NK-92 (cell line): ENCODE results near the gene PDSS2.

Experiments used
- DNase-seq: peaks from one replicate; lab custom pipeline; 2025; ENCODE audit not compliant: unreplicated experiment; lab: John Stamatoyannopoulos, UW

PDSS2 gene

GRCh38 chr6:107419733-107420132 lies 39.6 kb downstream of the PDSS2 start:
- no peak for DNase-seq

GRCh38 chr6:107418118-107418517 lies 41.2 kb downstream of the PDSS2 start:
- DNase-seq = no peak

- DNase-seq = no peak
Observed at GRCh38 chr6:107416145-107416544, 43.2 kb downstream of the PDSS2 start.

GRCh38 chr6:107413966-107414645 lies 45.3 kb downstream of the PDSS2 start:
- DNase-seq = no peak

GRCh38 chr6:107411161-107411560 lies 48.2 kb downstream of the PDSS2 start:
- DNase-seq = no peak

- DNase-seq = no peak
Observed at GRCh38 chr6:107409942-107410341, 49.4 kb downstream of the PDSS2 start.

GRCh38 chr6:107408714-107409113 lies 50.6 kb downstream of the PDSS2 start:
- DNase-seq = no peak

GRCh38 chr6:107405002-107405401 lies 54.4 kb downstream of the PDSS2 start:
- DNase-seq = no peak

- DNase-seq = no peak
Observed at GRCh38 chr6:107402533-107402932, 56.8 kb downstream of the PDSS2 start.

- no peak for DNase-seq
Observed at GRCh38 chr6:107401573-107401972, 57.8 kb downstream of the PDSS2 start.

- DNase-seq = no peak
Observed at GRCh38 chr6:107400616-107401147, 58.7 kb downstream of the PDSS2 start.

- DNase-seq = no peak
Observed at GRCh38 chr6:107399935-107400334, 59.4 kb downstream of the PDSS2 start.

GRCh38 chr6:107398001-107398400 lies 61.4 kb downstream of the PDSS2 start:
- no peak for DNase-seq

GRCh38 chr6:107396211-107396610 lies 63.2 kb downstream of the PDSS2 start:
- DNase-seq = no peak

GRCh38 chr6:107392069-107392468 lies 67.3 kb downstream of the PDSS2 start:
- DNase-seq = no peak

- DNase-seq = no peak
Observed at GRCh38 chr6:107390685-107391435, 68.5 kb downstream of the PDSS2 start.

- no peak for DNase-seq
Observed at GRCh38 chr6:107390056-107390455, 69.3 kb downstream of the PDSS2 start.

GRCh38 chr6:107386904-107387303 lies 72.5 kb downstream of the PDSS2 start:
- no peak for DNase-seq

- DNase-seq = no peak
Observed at GRCh38 chr6:107386340-107386739, 73.0 kb downstream of the PDSS2 start.

GRCh38 chr6:107383705-107384104 lies 75.7 kb downstream of the PDSS2 start:
- no peak for DNase-seq

GRCh38 chr6:107374264-107374663 lies 85.1 kb downstream of the PDSS2 start:
- DNase-seq = no peak

- no peak for DNase-seq
Observed at GRCh38 chr6:107369493-107369892, 89.9 kb downstream of the PDSS2 start.
